IMR-90 (cell line): ENCODE data around the gene ERAP2. TPM values are rescaled to one million over a fixed set of nuclear protein-coding genes. Genes with fewer than 3 reads are reported as not detected.

Experiments
- ATAC-seq: fragments of 200-7000 bp; cut with Tn5 transposase; 2 replicates; pipeline ENCODE4 v1.9.1; 2020; ENCODE audit warnings: low read depth, mild to moderate bottlenecking, moderate library complexity
- BruUV-seq: library from RNA; stranded (reverse); fragments of 400-500 nt; replicated peaks from 2 replicates; lab custom pipeline; 2021; lab: Mats Ljungman, UMichigan
- CTCF ChIA-PET: fragments of 300-600 bp; formaldehyde crosslinking; extraction: SDS; loops from one replicate; lab custom pipeline; 2021; ENCODE audit warnings: antibody characterized with exemption; lab: Yijun Ruan, JAX
- POLR2A ChIA-PET: fragments of 300-600 bp; sonication (Branson Sonifier 250); formaldehyde crosslinking; loops from one replicate; lab custom pipeline; 2022; ENCODE audit warnings: antibody characterized with exemption; ENCODE audit not compliant: unreplicated experiment; lab: Charles Lee
- DNase-seq: peaks from one replicate; pipeline ENCODE4 v3.0.0; 2013
- H2AFZ ChIP-seq: replicated peaks from 2 replicates; pipeline ENCODE3; 2013; ENCODE audit warnings: low read length, mild to moderate bottlenecking; ENCODE audit not compliant: poor library complexity
- H2AK5ac ChIP-seq: 2 replicates; pipeline ENCODE4 v1.6.1; 2013; ENCODE audit warnings: low read depth, low read length, inconsistent platforms
- H2AK9ac ChIP-seq: replicated peaks from 2 replicates; pipeline ENCODE3; 2013; ENCODE audit warnings: mild to moderate bottlenecking, low read depth, low read length, moderate library complexity; ENCODE audit not compliant: poor library complexity
- H2BK120ac ChIP-seq: 2 replicates; pipeline ENCODE4 v1.6.1; 2013; ENCODE audit warnings: low read depth, low read length, inconsistent platforms
- H2BK15ac ChIP-seq: 3 replicates; pipeline ENCODE4 v1.6.1; 2013; ENCODE audit warnings: low read depth, low read length, inconsistent platforms
- H2BK20ac ChIP-seq: 2 replicates; pipeline ENCODE4 v1.6.1; 2013; ENCODE audit warnings: low read depth, mild to moderate bottlenecking, inconsistent platforms, low read length, moderate library complexity
- H2BK5ac ChIP-seq: 2 replicates; pipeline ENCODE4 v1.6.1; 2013; ENCODE audit warnings: mild to moderate bottlenecking, low read depth, low read length, inconsistent platforms; ENCODE audit not compliant: poor library complexity, severe bottlenecking
- H3K14ac ChIP-seq: replicated peaks from 2 replicates; pipeline ENCODE4 v1.6.1; 2013; ENCODE audit warnings: low read depth, low read length, inconsistent platforms
- H3K18ac ChIP-seq: 2 replicates; pipeline ENCODE4 v1.6.1; 2013; ENCODE audit warnings: low read depth, low read length, control low read depth
- H3K23ac ChIP-seq: 2 replicates; pipeline ENCODE4 v1.6.1; 2013; ENCODE audit warnings: low read depth, low read length, inconsistent platforms
- H3K27ac ChIP-seq: 2 replicates; pipeline ENCODE4 v1.5.1; 2013; ENCODE audit warnings: mild to moderate bottlenecking, control low read depth, low read length; ENCODE audit not compliant: insufficient read depth
- H3K27me3 ChIP-seq: 2 replicates; pipeline ENCODE4 v1.6.1; 2013; ENCODE audit warnings: low read length; ENCODE audit not compliant: control insufficient read depth, insufficient read depth
- H3K36me3 ChIP-seq: 2 replicates; pipeline ENCODE4 v1.6.1; 2013; ENCODE audit warnings: low read length, mixed read lengths; ENCODE audit not compliant: control insufficient read depth, insufficient read depth
- H3K4ac ChIP-seq: 2 replicates; pipeline ENCODE4 v1.6.1; 2013; ENCODE audit warnings: low read depth, low read length, inconsistent platforms
- H3K4me1 ChIP-seq: 2 replicates; pipeline ENCODE4 v1.6.1; 2013; ENCODE audit warnings: low read length, mixed read lengths; ENCODE audit not compliant: control insufficient read depth, insufficient read depth
- H3K4me2 ChIP-seq: 2 replicates; pipeline ENCODE4 v1.6.1; 2013; ENCODE audit warnings: low read depth, mild to moderate bottlenecking, control low read depth, low read length, moderate library complexity
- H3K4me3 ChIP-seq: 2 replicates; pipeline ENCODE4 v1.5.1; 2013; ENCODE audit warnings: low read depth, mild to moderate bottlenecking, control low read depth, low read length, moderate library complexity; ENCODE audit not compliant: insufficient read depth
- H3K56ac ChIP-seq: 2 replicates; pipeline ENCODE4 v1.6.1; 2013; ENCODE audit warnings: low read length, inconsistent platforms; ENCODE audit not compliant: insufficient read depth; ENCODE audit errors: extremely low read depth
- H3K79me1 ChIP-seq, 2 experiments: 2 replicates each; pipeline ENCODE4 v1.6.1; 2013; ENCODE audit warnings: low read length in 2 of 2, inconsistent platforms in 1 of 2, low read depth in 1 of 2
- H3K9ac ChIP-seq: 2 replicates; pipeline ENCODE4 v1.6.1; 2013; ENCODE audit warnings: low read depth, low read length, control low read depth
- H3K9me1 ChIP-seq: 2 replicates; pipeline ENCODE4 v1.6.1; 2013; ENCODE audit warnings: low read length, inconsistent platforms; ENCODE audit not compliant: insufficient read depth
- H3K9me3 ChIP-seq: 2 replicates; pipeline ENCODE4 v1.6.1; 2013; ENCODE audit warnings: low read length; ENCODE audit not compliant: control insufficient read depth, insufficient read depth
- H4K20me1 ChIP-seq: 2 replicates; pipeline ENCODE4 v1.6.1; 2013; ENCODE audit warnings: low read length, inconsistent platforms; ENCODE audit not compliant: insufficient read depth
- H4K5ac ChIP-seq: 2 replicates; pipeline ENCODE4 v1.6.1; 2013; ENCODE audit warnings: mild to moderate bottlenecking, low read depth, low read length, control low read depth
- H4K8ac ChIP-seq, 2 experiments: 2 replicates each; pipeline ENCODE4 v1.6.1; 2013; ENCODE audit warnings: low read depth in 2 of 2, low read length in 2 of 2, control low read depth in 1 of 2, inconsistent platforms in 1 of 2
- H4K91ac ChIP-seq: 2 replicates; pipeline ENCODE4 v1.6.1; 2013; ENCODE audit warnings: low read depth, low read length, inconsistent platforms; ENCODE audit not compliant: insufficient read depth
- ELK1 ChIP-seq: fragments of 150-350 bp; IDR thresholded peaks from 2 replicates; pipeline ENCODE4 v1.6.1; 2016; ENCODE audit warnings: low read depth, mild to moderate bottlenecking, low read length, moderate library complexity, borderline replicate concordance
- FOS ChIP-seq: fragments of 150-350 bp; IDR thresholded peaks from 2 replicates; pipeline ENCODE4 v1.6.1; 2016; ENCODE audit warnings: low read depth, low read length
- MAZ ChIP-seq: IDR thresholded peaks from 2 replicates; pipeline ENCODE4 v1.6.1; 2012; ENCODE audit warnings: low read depth, mild to moderate bottlenecking, low read length, improper control_type of control experiment, moderate library complexity, borderline replicate concordance
- NFE2L2 ChIP-seq: fragments of 150-350 bp; IDR thresholded peaks from 2 replicates; pipeline ENCODE4 v1.6.1; 2016; ENCODE audit warnings: low read depth, mild to moderate bottlenecking, low read length
- RAD21 ChIP-seq: IDR thresholded peaks from 2 replicates; pipeline ENCODE4 v1.6.1; 2012; ENCODE audit warnings: low read length, improper control_type of control experiment
- RFX5 ChIP-seq: IDR thresholded peaks from 2 replicates; pipeline ENCODE4 v1.8.0; 2012; ENCODE audit warnings: low read depth, mild to moderate bottlenecking, low read length, moderate library complexity
- whole genome bisulfite sequencing, 2 experiments: methylation state at CpG; one replicate each; pipeline versions ENCODE4 v1.1.5 to v1.1.7; 2013; ENCODE audit warnings: missing lambda C conversion rate in 2 of 2; ENCODE audit not compliant: insufficient read length in 1 of 2; ENCODE audit errors: extremely low coverage in 2 of 2; 5-methylcytosine and 5-hydroxymethylcytosine counted together
- dilution Hi-C: fragments of 300-500 bp; cut with HindIII; formaldehyde crosslinking; loops from one replicate; pipeline ENCODE4 v1.14.3; 2018; ENCODE audit warnings: low sequenced_read_pairs; ENCODE audit not compliant: unreplicated experiment
- in situ Hi-C: fragments of 300-500 bp; cut with MboI; formaldehyde crosslinking; loops from 3 replicates; pipeline ENCODE4 v1.14.3; 2019; ENCODE audit warnings: low sequenced_read_pairs, inconsistent platforms, mixed read lengths
- intact Hi-C: fragments of 100-400 bp; cut with micrococcal nuclease; formaldehyde crosslinking; loops from 2 replicates; pipeline ENCODE4 v1.10.0; 2022
- microRNA-seq, 2 experiments: library from miRNA; stranded (forward) in 1 of 2; unstranded in 1 of 2; fragments of 10-50 nt in 1 of 2; fragments of <30 nt in 1 of 2; gene quantifications in 1 of 2; microRNA quantifications in 1 of 2; one replicate each; pipeline versions ENCODE3 to v1.1.0; 2013 to 2020; ENCODE audit not compliant: insufficient read depth in 1 of 2, insufficient read length in 1 of 2, unreplicated experiment in 1 of 2
- polyA plus RNA-seq, 3 experiments: library from polyadenylated mRNA; depleted of rRNA; stranded (reverse); fragments of >200 nt; gene quantifications; 2 replicates each; pipeline ENCODE4 v1.2.3, GENCODE V29; 2012; ENCODE audit warnings: low replicate concordance in 1 of 3
- small RNA-seq, 5 experiments: library from RNA; depleted of rRNA; stranded (forward); fragments of <200 nt; gene quantifications; one replicate each; pipeline ENCODE3, GENCODE V24; 2012
- total RNA-seq: library from RNA; depleted of rRNA; stranded (reverse); fragments of >200 nt; gene quantifications from 2 replicates; pipeline ENCODE4 v1.2.3, GENCODE V29; 2012; rRNA removed
- TF ChIP-seq, protein P1 (sequence below): fragments of 150-350 bp; IDR thresholded peaks from 2 replicates; pipeline ENCODE4 v1.6.1; 2017; ENCODE audit warnings: mild to moderate bottlenecking, antibody characterized with exemption, low read length, low read depth

The ERAP2 gene
- total and polyA plus RNA-seq, 2 of the 4 experiments (the other 2 are of a cell fraction) = 10.6 to 21.3 TPM

DNA sequence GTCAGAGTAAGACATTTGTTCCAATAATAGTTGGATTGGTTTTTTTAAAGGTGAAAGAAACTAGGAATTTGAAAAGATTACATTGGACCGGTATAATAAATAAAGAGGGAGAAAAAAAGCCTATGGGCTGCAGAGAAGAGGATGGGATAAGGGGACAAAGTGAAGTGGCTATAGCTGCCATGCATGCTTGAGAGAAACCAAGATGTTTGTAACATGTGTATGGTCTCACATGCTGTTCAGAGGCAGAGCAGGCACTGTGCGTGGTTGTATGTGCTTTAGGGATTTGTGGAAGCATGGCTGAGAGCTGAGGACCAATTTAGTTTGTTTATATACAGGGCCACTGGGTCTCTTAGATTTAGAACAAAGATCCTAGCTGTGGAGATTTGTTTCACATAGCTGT, 92.3 kb downstream of the ERAP2 start:
- no peaks in the 10 kb centered on the region for H3K9me3 ChIP-seq
- no peak overlapping the region; the same call in 1 of the 2 replicates for H3K27ac ChIP-seq
- WGBS, 2 experiments = 37% methylated on average over 2 of the region's 2 CpGs; no CpG with 5 or more reads in 1 of the 2 experiments
- peaks cover 7% of the 10 kb centered on the region for H3K9me1 ChIP-seq
- ChIA-PET CTCF (interaction anchor here (1.1 kb wide), 1 partner anchor 10 kb away, joined by 8 read pairs; no protein-coding TSS in a partner anchor), POLR2A (no interaction called here)
- H3K4me2 ChIP-seq = peak overlapping the region; percentile 28
- H2AK5ac ChIP-seq = no peak overlapping the region
- no TSS peak for BruUV-seq
- H3K4me3 ChIP-seq = no peak overlapping the region
- 0 out of 2 replicates have a peak overlapping the region, but pooled peaks have one; percentile 34 for H3K14ac ChIP-seq
- intact Hi-C loops = no loop called here
- no peak overlapping the region for H3K4ac ChIP-seq
- no peak overlapping the region for H2AFZ ChIP-seq
- H4K8ac ChIP-seq = no peak overlapping the region
- H4K20me1 ChIP-seq = no peaks in the 10 kb centered on the region
- ATAC-seq (peak; percentile 73), DNase-seq (peak; percentile 28)
- no peak overlapping the region for H3K23ac ChIP-seq
- dilution Hi-C loops = no loop called here
- H2BK5ac ChIP-seq = no peak overlapping the region
- H3K4me1 ChIP-seq = peaks cover 4% of the 10 kb centered on the region
- no peak overlapping the region for H2BK15ac ChIP-seq
- no peak overlapping the region for H3K18ac ChIP-seq
- H3K9ac ChIP-seq = no peak overlapping the region
- no peak overlapping the region for H2BK120ac ChIP-seq
- H3K27me3 ChIP-seq = no peaks in the 10 kb centered on the region
- no peak overlapping the region for H2AK9ac ChIP-seq
- H3K36me3 ChIP-seq = no peaks in the 10 kb centered on the region
- TF ChIP-seq MAZ = no peak
- no peak for TF ChIP-seq FOS
- TF ChIP-seq, protein P1, sequence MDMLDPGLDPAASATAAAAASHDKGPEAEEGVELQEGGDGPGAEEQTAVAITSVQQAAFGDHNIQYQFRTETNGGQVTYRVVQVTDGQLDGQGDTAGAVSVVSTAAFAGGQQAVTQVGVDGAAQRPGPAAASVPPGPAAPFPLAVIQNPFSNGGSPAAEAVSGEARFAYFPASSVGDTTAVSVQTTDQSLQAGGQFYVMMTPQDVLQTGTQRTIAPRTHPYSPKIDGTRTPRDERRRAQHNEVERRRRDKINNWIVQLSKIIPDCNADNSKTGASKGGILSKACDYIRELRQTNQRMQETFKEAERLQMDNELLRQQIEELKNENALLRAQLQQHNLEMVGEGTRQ = no peak
- no peak for TF ChIP-seq NFE2L2
- TF ChIP-seq RAD21 = no peak
- no peak for TF ChIP-seq RFX5
- TF ChIP-seq ELK1 = no peak
- no peak overlapping the region for H3K56ac ChIP-seq
- no peak overlapping the region for H2BK20ac ChIP-seq
- in situ Hi-C loops = no loop called here
- H3K79me1 ChIP-seq = peaks cover 18 to 34% of the 10 kb centered on the region in 2 experiments
- no peak overlapping the region for H4K5ac ChIP-seq
- H4K91ac ChIP-seq = no peak overlapping the region

Small RNA genes lying within 50 kb of the gene (microRNA-seq; reads per million reads assigned to microRNA genes)
- gene RF00019 (ENCODE audit: insufficient read depth, insufficient read length) = not detected

Small RNA genes lying within 50 kb of the gene (small RNA-seq; reads per million reads assigned to genes)
- 0 reads per million in 5 experiments for gene RF00019

Other genes with a start within 250 kb of the ERAP2 start
- 128 and 183 TPM in 2 replicates for gene CAST, start 214.1 kb upstream of the ERAP2 start, total RNA-seq
- gene CAST, start 214.1 kb upstream of the ERAP2 start, polyA plus RNA-seq (2012; rRNA removed) = 81.9 and 91.3 TPM in 2 replicates
- 17.8 and 22.2 TPM in 2 replicates for gene ERAP1, start 68.6 kb upstream of the ERAP2 start, total RNA-seq
- 24.2 and 27.2 TPM in 2 replicates for gene ERAP1, start 68.6 kb upstream of the ERAP2 start, polyA plus RNA-seq (2012; rRNA removed)
- gene LNPEP, start 59.6 kb downstream of the ERAP2 start, total RNA-seq = 27.4 and 27.5 TPM in 2 replicates
- gene LNPEP, start 59.6 kb downstream of the ERAP2 start, polyA plus RNA-seq (2012; rRNA removed) = 2.7 and 3.6 TPM in 2 replicates